NCI-H1417 treated with DMSO at 0.1 percent for 48 hours (cell line): Measurements from ENCODE around the gene DCDC2B.
A peak's percentile ranks its signal among the peaks of the same experiment; 100 is the strongest.
"Not testable (repeated sequence)": the region's sequence is repeated elsewhere in the genome, so short reads cannot be mapped to it uniquely, and the experiment has no call there.

Experiments used
- DNase-seq: peaks from one replicate; lab custom pipeline; 2025; lab: John Stamatoyannopoulos, UW

Gene DCDC2B

DNA sequence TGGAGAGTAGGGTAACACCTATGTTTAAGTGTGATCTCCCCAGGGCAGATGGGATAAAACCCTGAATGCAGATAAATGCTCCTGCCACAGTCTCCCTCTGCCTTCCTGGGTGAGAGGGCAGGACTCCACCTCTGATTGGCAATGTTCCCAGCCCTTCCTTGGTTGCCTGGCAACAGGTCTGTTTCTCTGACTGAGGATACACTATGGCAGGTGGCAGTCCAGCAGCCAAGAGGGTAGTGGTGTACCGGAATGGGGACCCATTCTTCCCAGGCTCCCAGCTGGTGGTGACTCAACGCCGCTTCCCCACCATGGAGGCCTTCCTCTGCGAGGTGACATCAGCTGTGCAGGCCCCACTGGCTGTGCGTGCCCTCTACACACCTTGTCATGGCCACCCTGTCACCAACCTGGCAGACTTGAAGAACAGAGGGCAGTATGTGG is at the start of gene DCDC2B:
DCDC2B (plus strand) TSS at position 199 of the 438 bp plus-strand sequence; CDS start at position 204, 5 bp downstream.
- peak; percentile 55 for DNase-seq

DNA sequence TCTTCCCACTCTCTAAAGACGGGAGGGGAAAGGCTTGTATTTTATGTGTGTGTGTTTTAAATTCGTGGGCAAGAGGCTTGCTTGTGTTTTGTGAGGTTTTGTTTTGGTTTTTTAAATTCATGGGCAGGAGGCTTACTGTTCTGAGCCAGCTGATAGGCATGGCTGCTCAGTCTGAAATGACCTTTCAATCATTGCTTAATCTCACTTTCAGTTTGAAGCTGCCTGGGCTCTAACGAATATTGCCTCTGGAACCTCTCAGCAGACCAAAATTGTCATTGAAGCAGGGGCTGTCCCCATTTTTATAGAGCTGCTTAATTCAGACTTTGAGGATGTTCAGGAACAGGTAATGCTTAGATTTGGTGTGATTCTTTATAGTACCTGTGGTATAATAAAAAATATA is 49.7 kb upstream of the DCDC2B start:
- no peak for DNase-seq

DNA sequence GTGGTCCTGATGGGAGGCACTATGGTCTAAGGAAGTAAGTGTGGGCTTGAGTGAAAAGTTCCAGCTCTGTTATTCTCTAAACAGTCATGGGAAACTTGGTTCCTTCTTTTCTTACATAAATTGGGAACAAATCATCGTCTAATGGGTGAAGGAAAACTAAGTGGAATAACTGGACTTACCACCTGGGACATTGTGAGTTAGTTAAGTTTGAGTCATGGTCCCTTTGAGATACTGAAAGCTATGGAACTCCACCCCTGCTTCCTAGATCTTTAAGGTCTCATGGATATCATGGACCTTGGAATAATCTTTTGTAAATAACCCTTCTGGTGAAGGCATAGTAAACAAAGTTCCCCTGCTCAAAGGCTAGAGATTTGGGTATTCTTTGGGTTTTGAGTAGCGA is 45.5 kb upstream of the DCDC2B start:
- no peak for DNase-seq

DNA sequence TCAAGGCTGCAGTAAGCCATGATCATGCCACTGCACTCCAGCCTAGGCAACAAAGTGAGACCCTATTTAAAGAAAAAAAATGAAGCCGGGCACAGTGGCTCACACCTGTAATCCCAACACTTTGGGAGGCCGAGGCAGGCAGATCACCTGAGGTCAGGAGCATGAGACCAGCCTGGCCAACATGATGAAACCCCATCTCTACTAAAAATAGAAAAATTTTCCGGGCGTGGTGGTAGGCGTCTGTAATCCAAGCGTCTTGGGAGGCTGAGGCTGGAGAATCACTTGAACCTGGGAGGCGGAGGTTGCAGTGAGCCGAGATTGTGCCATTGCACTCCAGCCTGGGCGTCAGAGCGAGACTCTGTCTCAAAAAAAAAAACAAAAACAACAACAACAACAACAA is 43.3 kb upstream of the DCDC2B start:
- DNase-seq = not testable (repeated sequence)

DNA sequence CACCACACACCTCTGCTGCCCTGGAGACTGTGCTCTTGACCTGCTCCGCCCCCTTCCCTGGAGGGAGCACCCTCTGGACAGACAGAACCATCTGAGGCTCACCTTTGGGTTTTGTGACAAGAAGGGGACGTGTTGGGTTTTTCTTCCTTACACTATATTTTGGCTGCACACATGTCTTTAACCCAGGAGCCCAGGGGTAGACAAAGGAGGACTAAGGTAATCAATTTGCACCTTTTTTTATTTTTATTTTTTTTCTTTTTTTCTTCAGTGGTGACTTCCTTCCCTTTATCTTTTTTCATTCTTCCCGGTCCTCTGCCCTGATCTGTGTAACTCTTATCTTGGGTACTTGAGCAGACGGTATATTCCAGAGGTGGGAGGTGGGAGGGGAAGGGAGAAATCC is 37.9 kb upstream of the DCDC2B start:
- DNase-seq = no peak

DNA sequence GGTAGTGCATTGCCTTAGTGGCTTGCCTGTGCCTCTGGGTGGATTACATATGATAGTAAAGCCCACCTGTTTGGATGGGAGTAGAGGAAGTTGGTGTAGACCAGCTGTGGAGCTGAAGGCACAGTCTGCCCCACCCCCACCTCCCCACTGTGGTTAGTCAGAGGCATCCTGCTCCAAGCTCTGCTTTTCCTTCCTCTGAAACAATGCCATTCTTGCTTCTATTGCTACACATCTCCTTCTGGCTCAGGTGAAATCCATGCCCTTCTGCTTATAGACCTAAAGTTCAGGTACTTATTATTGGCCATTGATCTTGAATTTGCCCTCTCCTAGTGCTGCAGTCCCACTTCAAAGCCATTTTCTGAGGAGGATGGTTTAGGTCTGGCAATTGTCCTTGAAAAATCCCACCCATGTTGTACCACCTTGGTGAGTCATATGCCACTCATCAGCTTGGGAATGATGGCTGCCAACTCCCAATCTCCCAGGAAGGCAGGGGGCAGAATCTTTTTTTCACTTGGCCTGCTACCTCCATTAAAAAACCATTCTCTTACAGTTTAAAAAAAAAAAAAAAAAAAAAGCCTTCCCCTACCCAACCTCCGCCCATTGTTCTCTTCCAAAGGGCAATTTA is 36.2 kb upstream of the DCDC2B start:
- no peak for DNase-seq

DNA sequence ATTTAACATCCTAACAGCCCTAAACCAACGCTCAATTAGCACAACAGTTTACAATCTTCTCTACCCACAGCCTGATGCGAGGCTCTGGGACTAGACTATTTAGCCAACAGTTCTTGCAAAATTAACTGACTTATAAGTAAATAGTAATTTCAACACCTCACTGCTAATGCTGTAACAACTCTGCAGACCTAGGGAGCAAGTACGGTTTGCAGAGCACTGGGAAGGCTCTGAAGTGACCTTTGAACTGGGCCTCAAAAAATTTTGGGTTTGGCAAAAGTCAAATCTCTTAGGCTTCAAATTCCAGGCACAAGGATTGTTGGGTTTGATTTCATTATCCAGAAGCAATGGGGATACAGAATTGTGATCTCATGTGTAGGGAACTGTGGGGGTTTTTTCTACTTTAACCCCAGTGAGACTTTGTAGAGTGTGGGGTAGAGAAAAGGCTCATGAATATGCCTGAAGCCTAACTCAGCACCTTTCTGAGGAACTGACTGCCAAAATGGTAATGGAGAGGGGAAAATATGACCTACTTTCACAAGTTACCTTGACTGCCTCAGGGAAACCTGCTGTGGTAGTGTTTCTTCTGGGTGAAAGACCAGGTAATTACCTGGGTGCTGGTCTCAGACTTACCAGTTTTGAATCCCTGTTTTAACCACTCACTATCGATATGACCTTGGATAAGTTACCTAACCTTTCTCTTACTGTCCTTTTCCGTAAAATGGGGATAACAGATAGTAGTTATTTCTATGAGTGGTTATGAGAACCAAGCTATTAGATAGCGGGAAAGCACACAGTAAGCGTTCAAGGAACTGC is 30.3 kb upstream of the DCDC2B start:
- no peak for DNase-seq

DNA sequence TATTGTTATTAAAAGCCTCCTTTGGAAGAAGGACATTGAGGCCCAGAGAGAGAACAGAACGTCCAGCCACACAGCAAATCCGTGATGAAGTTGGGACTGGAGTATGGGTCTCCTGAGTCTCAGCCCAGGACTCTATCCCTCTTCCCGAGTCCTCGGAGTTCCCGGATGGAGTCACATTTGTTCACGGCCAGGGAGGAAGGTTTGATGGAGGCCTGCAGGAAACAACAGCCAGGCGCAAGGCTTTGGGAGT is 29.8 kb upstream of the DCDC2B start:
- no peak for DNase-seq

DNA sequence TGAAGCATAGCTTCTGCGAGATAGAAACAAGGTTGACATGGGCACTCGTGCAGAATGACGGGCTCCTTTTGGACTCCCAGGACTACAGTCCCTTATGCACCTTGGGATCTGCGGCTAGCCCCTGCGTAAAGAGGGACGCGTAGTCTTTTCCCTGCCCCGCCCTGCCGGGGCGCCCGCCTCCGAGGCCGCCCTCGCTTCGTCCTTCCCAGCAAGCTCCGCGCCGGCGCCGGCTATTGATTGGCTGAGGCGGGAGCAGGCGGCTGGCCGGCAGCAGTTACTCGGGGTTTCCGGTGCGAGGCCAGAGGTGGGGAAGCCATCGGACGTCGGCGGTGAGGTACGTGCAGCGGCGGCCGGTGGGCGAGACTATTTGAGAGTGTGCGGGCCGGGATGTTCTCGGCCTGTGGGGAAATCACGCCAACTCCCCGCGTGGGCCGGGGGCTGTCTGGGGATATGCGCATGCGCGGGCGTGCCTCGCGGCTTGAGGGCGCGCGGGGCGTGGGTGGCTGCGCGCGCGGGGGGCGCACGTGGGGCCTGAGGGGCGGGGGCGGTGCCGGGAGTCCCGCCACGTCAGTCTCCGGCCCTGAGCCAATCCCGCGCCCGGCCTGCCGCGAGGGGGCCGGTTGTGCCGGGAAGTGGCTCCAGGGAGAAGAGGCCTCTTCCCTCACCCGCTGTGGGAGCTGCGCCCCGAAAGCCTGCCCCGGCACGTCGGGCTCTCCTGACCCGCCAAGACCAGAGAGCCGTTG is 29.3 kb upstream of the DCDC2B start, which contains the start of gene TXLNA:
TXLNA (plus strand) TSS at position 233 of the 743 bp plus-strand sequence. CDS start 671 bp downstream, outside the sequence.
- peak; percentile 84 for DNase-seq

DNA sequence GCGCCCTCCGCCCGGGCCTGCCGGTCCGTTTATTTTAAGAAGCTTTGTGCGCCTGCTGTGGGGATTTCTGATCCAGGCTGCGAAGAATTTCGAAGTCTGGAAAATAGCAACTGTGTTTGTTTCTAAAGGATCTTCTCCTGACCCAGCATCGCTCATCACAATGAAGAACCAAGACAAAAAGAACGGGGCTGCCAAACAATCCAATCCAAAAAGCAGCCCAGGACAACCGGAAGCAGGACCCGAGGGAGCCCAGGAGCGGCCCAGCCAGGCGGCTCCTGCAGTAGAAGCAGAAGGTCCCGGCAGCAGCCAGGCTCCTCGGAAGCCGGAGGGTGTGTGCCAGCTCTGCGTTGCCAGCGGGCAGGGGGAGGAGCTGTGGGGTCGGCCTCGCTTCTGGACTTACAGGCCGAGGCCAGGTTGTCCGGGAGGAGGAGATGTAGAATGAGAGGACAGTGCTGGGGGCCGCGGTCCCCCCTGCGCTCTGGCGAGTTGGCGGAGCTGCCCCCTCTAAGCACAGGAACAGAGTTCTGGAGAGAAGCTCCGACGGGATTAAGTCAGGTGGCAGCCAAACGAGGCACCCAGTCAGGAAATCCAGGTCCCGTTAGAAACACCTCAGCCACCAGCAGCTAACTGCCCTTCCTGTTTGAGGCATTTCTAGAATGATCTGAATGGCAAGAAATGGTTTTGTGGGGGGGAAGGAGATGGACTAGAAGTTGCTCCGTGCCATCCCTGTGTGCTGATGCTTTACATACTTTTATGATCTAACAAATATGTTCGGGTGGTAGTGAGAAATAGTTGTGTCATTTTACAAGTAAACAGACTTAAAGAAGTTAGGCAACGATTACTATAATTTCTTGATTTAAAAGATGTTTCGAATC is 28.5 kb upstream of the DCDC2B start:
- no peak for DNase-seq

DNA sequence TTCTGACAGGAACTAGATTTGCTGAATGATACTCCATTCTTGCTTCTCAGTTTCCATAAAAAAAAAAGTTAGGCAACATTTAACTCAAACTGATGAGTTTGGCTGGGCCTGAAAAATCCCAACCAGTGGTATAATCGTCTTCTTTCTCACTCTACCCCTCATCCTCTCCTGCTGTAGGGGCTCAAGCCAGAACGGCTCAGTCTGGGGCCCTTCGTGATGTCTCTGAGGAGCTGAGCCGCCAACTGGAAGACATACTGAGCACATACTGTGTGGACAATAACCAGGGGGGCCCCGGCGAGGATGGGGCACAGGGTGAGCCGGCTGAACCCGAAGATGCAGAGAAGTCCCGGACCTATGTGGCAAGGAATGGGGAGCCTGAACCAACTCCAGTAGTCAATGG is 27.8 kb upstream of the DCDC2B start:
- DNase-seq = no peak

DNA sequence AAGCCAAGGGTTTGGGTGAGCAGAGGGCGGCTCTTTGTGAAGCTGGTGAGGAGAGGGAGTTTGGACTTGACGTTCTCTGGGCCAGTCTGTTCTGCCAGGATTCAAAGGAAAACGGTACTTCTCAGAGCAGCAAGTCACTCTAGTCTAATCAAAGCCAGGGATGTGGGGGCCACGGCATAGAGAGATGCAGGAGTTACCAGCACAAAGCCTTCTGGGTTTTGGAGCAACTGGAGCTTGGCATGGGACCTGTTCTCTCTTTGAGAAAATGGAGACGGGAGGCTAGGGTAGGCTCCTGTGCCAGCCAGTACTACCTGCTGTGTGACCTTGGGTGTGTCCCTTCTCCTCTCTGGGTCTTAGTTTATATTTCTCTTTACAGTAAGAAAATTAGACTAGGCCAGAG is 27.3 kb upstream of the DCDC2B start:
- DNase-seq = no peak

DNA sequence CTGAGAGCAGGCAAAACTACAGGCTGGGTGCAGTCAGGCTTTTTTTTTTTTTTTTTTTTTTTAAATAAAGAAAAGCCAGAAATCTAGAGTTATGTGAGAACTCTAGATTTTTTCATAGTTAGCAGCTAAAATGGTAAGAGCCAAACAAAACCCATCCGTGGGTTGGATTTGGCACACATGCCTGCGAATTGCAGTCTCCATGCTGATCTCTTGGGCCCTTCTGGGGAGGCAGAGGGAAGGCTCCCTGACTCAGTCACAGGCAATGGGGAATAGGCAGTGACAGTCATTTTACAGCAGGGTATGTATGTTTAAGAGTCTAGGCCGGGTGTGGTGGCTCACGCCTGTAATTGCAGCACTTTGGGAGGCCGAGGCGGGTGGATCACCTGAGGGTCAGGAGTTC is 26.8 kb upstream of the DCDC2B start:
- no peak for DNase-seq

DNA sequence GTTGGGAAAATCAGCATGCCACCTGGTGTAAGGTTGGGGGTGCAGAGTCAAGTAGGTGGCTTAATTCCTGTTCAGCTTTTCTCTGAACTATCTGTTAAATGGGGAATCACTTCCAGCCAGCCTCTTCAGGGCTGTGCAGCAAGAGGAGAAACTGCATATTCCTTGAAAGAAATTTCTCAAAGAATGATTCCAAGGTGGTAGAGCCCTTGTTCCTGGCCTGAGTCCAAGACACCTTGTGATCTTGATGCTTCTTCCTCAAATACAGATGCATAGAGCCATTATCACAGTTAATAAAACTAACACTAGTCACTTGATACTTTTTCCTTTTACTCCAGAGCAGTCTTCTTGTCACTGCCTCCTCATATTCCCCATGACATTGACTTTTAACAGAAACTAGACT is 24.2 kb upstream of the DCDC2B start:
- no peak for DNase-seq

DNA sequence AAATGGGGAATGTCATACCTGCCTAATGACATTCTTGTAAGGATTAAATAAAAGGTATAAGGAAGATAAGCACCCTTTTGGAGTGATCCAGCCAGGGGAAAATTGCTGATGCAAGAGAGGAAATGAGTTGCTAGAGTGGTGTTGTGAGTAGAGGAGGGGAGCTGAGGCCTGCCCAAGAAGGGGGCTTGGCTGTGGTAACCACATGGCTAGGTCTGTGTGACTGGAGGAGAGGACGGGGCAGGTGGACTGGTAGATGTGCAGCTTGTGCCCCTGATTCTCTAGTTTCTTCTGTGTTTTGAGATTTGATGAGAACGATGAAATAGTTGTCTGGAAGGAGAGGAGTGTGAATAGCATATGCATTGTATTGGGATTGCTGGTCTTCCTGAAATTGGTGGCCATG is 22.8 kb upstream of the DCDC2B start:
- DNase-seq = no peak

DNA sequence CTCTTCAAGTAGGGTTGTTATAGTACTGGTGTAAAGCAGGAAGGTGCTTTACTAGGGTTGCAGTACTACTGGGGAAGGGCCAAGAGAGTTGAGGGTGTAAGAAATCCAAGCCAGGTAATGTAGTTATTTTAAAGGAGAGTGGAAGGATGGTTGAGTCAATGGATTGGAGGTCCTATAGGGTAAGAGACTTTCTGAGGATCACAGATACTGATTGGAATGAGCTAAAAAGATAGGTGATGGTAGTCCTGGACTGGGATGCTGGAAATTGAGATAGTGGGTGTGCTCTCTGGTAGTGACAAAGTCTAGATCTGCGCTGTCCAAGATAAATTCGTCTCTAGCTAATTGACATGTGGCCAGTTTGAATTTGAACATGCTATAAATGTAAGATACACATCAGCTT is 22.4 kb upstream of the DCDC2B start:
- no peak for DNase-seq

DNA sequence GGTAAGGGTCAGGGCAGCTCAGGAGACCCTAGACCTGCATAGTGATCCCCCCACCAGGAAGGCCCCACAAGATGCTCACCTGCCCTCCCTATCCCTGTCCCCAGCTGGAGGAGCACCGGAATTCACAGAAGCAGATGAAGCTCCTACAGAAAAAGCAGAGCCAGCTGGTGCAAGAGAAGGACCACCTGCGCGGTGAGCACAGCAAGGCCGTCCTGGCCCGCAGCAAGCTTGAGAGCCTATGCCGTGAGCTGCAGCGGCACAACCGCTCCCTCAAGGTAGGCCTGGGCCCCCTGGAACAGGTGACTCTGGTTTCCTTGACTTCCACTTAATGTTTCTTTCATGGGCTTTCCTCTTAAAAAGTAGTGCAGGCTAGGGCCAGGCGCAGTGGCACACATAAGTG is 21.0 kb upstream of the DCDC2B start:
- DNase-seq = no peak

DNA sequence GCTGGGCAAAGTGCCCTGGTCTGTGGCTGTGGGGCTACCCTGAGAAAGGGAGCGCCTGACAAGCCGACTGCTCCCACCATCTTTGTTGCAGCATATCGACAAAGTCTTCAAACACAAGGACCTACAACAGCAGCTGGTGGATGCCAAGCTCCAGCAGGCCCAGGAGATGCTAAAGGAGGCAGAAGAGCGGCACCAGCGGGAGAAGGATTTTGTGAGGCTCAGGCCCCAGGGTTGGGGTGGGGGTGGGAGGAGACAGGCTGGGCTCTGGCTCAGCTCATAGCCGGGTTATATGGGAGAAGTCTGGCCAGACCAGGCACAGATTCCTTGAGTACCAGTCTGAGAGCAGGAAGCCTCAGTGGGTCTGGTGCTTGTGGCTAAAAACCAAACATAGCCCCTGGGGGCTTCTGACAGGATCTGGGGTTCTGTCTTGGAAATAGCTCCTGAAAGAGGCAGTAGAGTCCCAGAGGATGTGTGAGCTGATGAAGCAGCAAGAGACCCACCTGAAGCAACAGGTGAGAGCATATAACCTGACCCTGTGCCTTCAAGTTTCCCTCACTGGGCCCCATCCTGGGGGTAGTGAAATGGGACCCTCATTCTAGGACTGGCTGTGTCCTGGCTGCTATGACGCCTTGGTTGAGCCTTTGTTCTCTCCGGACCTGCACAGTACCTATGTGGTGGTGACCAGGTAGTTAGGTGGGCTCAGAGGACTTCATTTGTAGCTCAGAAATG is 16.5 kb upstream of the DCDC2B start:
- no peak for DNase-seq

DNA sequence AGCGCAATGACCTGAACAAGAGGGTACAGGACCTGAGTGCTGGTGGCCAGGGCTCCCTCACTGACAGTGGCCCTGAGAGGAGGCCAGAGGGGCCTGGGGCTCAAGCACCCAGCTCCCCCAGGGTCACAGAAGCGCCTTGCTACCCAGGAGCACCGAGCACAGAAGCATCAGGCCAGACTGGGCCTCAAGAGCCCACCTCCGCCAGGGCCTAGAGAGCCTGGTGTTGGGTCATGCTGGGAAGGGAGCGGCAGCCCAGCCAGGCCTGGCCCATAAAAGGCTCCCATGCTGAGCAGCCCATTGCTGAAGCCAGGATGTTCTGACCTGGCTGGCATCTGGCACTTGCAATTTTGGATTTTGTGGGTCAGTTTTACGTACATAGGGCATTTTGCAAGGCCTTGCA is 13.9 kb upstream of the DCDC2B start:
- no peak for DNase-seq

DNA sequence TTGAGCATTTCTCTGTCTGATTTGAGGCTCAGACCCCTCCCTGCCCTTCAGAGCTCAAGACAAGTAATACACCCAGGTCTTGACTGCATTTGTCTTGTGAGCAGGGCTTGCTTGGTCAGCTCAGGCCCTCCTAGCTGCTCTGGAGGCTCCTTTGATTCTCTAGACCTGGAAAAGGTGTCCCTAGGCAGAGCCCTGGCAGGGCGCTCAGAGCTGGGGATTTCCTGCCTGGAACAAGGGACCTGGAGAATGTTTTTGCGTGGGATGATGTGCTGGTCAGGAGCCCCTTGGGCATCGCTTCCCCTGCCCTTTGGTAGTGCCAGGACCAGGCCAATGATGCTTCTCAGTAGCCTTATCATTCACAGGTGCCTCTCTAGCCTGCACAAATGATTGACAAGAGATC is 13.4 kb upstream of the DCDC2B start:
- DNase-seq = no peak
